HEK293 (cell line): ENCODE results near the gene FEV.

Source experiments
- CTCF ChIA-PET: fragments of 350-600 bp; formaldehyde crosslinking; extraction: SDS; loops from one replicate; lab custom pipeline; 2021; ENCODE audit warnings: antibody characterized with exemption; lab: Yijun Ruan, JAX
- POLR2A ChIA-PET: fragments of 300-600 bp; formaldehyde crosslinking; extraction: SDS; loops from one replicate; lab custom pipeline; 2020; ENCODE audit warnings: antibody characterized with exemption, inconsistent platforms; lab: Yijun Ruan, JAX
- H3K27ac ChIP-seq: fragments of 200-500 bp; sonication (Bioruptor generic); 2 replicates; pipeline ENCODE4 v1.5.1; 2014; ENCODE audit warnings: low read depth, low read length, control low read depth, inconsistent platforms; ENCODE audit errors: extremely low read depth
- H3K36me3 ChIP-seq, 2 experiments: fragments of 200-500 bp in 1 of 2; sonication (Bioruptor generic) in 1 of 2; 1 replicate in 1 of 2; 2 replicates in 1 of 2; pipeline ENCODE4 v1.5.1; 2014 to 2017; ENCODE audit warnings: inconsistent platforms in 2 of 2, low read length in 2 of 2; ENCODE audit not compliant: control insufficient read depth in 2 of 2, insufficient read depth in 1 of 2
- H3K4me1 ChIP-seq: fragments of 200-500 bp; sonication (Bioruptor generic); 2 replicates; pipeline ENCODE4 v1.5.1; 2014; ENCODE audit warnings: mild to moderate bottlenecking, low read length, inconsistent platforms; ENCODE audit not compliant: control insufficient read depth, insufficient read depth
- H3K4me3 ChIP-seq: 2 replicates; pipeline ENCODE4 v1.5.1; 2011; ENCODE audit warnings: low read depth, mild to moderate bottlenecking, control low read depth, low read length, moderate library complexity
- H3K9me3 ChIP-seq: fragments of 200-500 bp; sonication (Bioruptor generic); 2 replicates; pipeline ENCODE4 v1.5.1; 2014; ENCODE audit warnings: low read depth, low read length, inconsistent platforms; ENCODE audit not compliant: control insufficient read depth, insufficient read depth
- AEBP2 ChIP-seq: fragments of 450-650 bp; formaldehyde crosslinking; IDR thresholded peaks from 2 replicates; pipeline ENCODE4 v1.5.1; 2016; ENCODE audit warnings: missing biosample characterization, missing genetic modification characterization, borderline replicate concordance
- GLI4 ChIP-seq: fragments of 450-650 bp; formaldehyde crosslinking; IDR thresholded peaks from 2 replicates; pipeline ENCODE4 v1.5.1; 2016; ENCODE audit warnings: missing biosample characterization, missing genetic modification characterization
- PATZ1 ChIP-seq: fragments of 450-650 bp; formaldehyde crosslinking; IDR thresholded peaks from 2 replicates; pipeline ENCODE4 v1.5.1; 2016; ENCODE audit warnings: missing biosample characterization, missing genetic modification characterization
- PRDM4 ChIP-seq: fragments of 450-650 bp; formaldehyde crosslinking; IDR thresholded peaks from 2 replicates; pipeline ENCODE4 v1.5.1; 2017; ENCODE audit warnings: missing biosample characterization, missing genetic modification characterization
- SALL2 ChIP-seq: fragments of 450-650 bp; formaldehyde crosslinking; IDR thresholded peaks from 2 replicates; pipeline ENCODE4 v1.5.0; 2017; ENCODE audit warnings: missing biosample characterization, mild to moderate bottlenecking, missing genetic modification characterization, borderline replicate concordance
- SCRT2 ChIP-seq: fragments of 450-650 bp; formaldehyde crosslinking; IDR thresholded peaks from 2 replicates; pipeline ENCODE4 v1.5.1; 2016; ENCODE audit warnings: missing biosample characterization, missing genetic modification characterization
- SETDB1 ChIP-seq: IDR thresholded peaks from one replicate; pipeline ENCODE4 v1.6.1; 2017; ENCODE audit warnings: mild to moderate bottlenecking, low read length, moderate library complexity, mixed read lengths; ENCODE audit not compliant: insufficient read length
- SP2 ChIP-seq: fragments of 450-650 bp; formaldehyde crosslinking; IDR thresholded peaks from 2 replicates; pipeline ENCODE4 v1.5.1; 2016; ENCODE audit warnings: missing biosample characterization, missing genetic modification characterization
- SP3 ChIP-seq: fragments of 450-650 bp; formaldehyde crosslinking; IDR thresholded peaks from 2 replicates; pipeline ENCODE4 v1.5.1; 2016; ENCODE audit warnings: missing biosample characterization, missing genetic modification characterization
- ZBTB49 ChIP-seq: fragments of 450-650 bp; formaldehyde crosslinking; IDR thresholded peaks from 2 replicates; pipeline ENCODE4 v1.5.1; 2016; ENCODE audit warnings: missing biosample characterization, missing genetic modification characterization, low read depth
- ZBTB8A ChIP-seq: fragments of 450-650 bp; formaldehyde crosslinking; IDR thresholded peaks from 2 replicates; pipeline ENCODE4 v1.5.1; 2016; ENCODE audit warnings: missing biosample characterization, missing genetic modification characterization
- ZNF23 ChIP-seq: fragments of 450-650 bp; formaldehyde crosslinking; IDR thresholded peaks from 2 replicates; pipeline ENCODE4 v1.5.1; 2016; ENCODE audit warnings: missing biosample characterization, missing genetic modification characterization, borderline replicate concordance
- ZNF398 ChIP-seq: fragments of 450-650 bp; formaldehyde crosslinking; IDR thresholded peaks from 2 replicates; pipeline ENCODE4 v1.5.1; 2017; ENCODE audit warnings: missing biosample characterization, missing genetic modification characterization
- ZNF548 ChIP-seq: fragments of 450-650 bp; formaldehyde crosslinking; IDR thresholded peaks from 2 replicates; pipeline ENCODE4 v1.5.1; 2016; ENCODE audit warnings: missing biosample characterization, missing genetic modification characterization
- ZNF654 ChIP-seq: fragments of 450-650 bp; formaldehyde crosslinking; IDR thresholded peaks from 2 replicates; pipeline ENCODE4 v1.5.1; 2016; ENCODE audit warnings: low read depth, missing biosample characterization, missing genetic modification characterization
- ZNF664 ChIP-seq: fragments of 450-650 bp; formaldehyde crosslinking; IDR thresholded peaks from 2 replicates; pipeline ENCODE4 v1.5.1; 2016; ENCODE audit warnings: missing biosample characterization, missing genetic modification characterization

FEV gene

GRCh38 chr2:219018726-219019125 lies 33.7 kb upstream of the FEV start (continued):
- TF ChIP-seq SETDB1 (no peak), ZBTB8A (tag by site-specific recombination) (no peak), PRDM4 (tag by site-specific recombination) (no peak), GLI4 (tag by site-specific recombination) (no peak), ZNF664 (no peak), SP3 (tag by site-specific recombination) (no peak), ZNF398 (no peak)

- Histone ChIP-seq H3K36me3 (no peaks in the 10 kb centered on the region), H3K4me3 (no peak overlapping the region), H3K9me3 (no peaks in the 10 kb centered on the region), H3K27ac (no peak overlapping the region), H3K4me1 (no peaks in the 10 kb centered on the region)
- TF ChIP-seq ZNF548 (no peak), ZBTB49 (tag by site-specific recombination) (no peak), GLI4 (tag by site-specific recombination) (no peak), SALL2 (tag by site-specific recombination) (no peak), PATZ1 (tag by site-specific recombination) (no peak), ZNF654 (tag by site-specific recombination) (no peak), AEBP2 (tag by site-specific recombination) (no peak), SP2 (tag by site-specific recombination) (no peak), ZNF23 (tag by site-specific recombination) (no peak), SCRT2 (no peak)
- ChIA-PET CTCF (interaction anchor here (0.9 to 4.0 kb wide), 3 partner anchors 12 to 38 kb away, joined by 4 to 18 read pairs (median 11); no protein-coding TSS in a partner anchor), POLR2A (no interaction called here)
Observed at GRCh38 chr2:219018286-219018685, 33.3 kb upstream of the FEV start.
